Measurements from ENCODE around the gene APOC3. TPM values are rescaled to one million over a fixed set of nuclear protein-coding genes. Genes with fewer than 3 reads are reported as not detected.

Gene APOC3
- total and polyA plus RNA-seq, 2 donors from 2014 or later = 35.6 TPM; not detected in 1

- peaks cover 0 to 3% (median 0%) of the 10 kb centered on the region in 3 donors for H3K4me1 ChIP-seq (ENCODE audit: control insufficient read depth in 2 of 3, insufficient read depth in 2 of 3, low read depth in 1 of 3, low read length in 3 of 3)
- H3K9ac ChIP-seq (ENCODE audit: low read length in 3 of 3) = no peak overlapping the region
- intact Hi-C loops (cut with DNase I) = loop anchor here (10.0 kb wide), 1 partner anchor 231 kb away; no protein-coding TSS in a partner anchor
- H3K27me3 ChIP-seq (ENCODE audit: control insufficient read depth, insufficient read depth, low read length) = no peaks in the 10 kb centered on the region
- H3K4me3 ChIP-seq (ENCODE audit: low read length in 3 of 3) = no peak overlapping the region
- no peak overlapping the region for H3K27ac ChIP-seq (ENCODE audit: low read depth in 2 of 2, low read length in 2 of 2)
- FAIRE-seq (no peak), DNase-seq (no peak)
- no peak for TF ChIP-seq CTCF (IDR thresholded peaks at IDR 0.05; ENCODE audit: borderline replicate concordance, extremely low read depth, insufficient read depth)
- H3K36me3 ChIP-seq (ENCODE audit: control insufficient read depth in 2 of 3, insufficient read depth in 3 of 3, low read length in 3 of 3) = peaks cover 4 to 48% (median 32%) of the 10 kb centered on the region in 3 donors
- no peaks in the 10 kb centered on the region for H3K9me3 ChIP-seq (ENCODE audit: control insufficient read depth in 2 of 3, insufficient read depth in 1 of 3, low read length in 3 of 3)
Observed at GRCh38 chr11:116874251-116874650, 44.5 kb downstream of the APOC3 start.

- Histone ChIP-seq H3K4me1 (ENCODE audit: control insufficient read depth in 2 of 3, insufficient read depth in 2 of 3, low read depth in 1 of 3, low read length in 3 of 3) (peaks cover 0 to 3% (median 0%) of the 10 kb centered on the region in 3 donors), H3K27ac (ENCODE audit: low read depth in 2 of 2, low read length in 2 of 2) (no peak overlapping the region), H3K4me3 (ENCODE audit: low read length in 3 of 3) (no peak overlapping the region), H3K9me3 (ENCODE audit: control insufficient read depth in 2 of 3, insufficient read depth in 1 of 3, low read length in 3 of 3) (no peaks in the 10 kb centered on the region), H3K36me3 (ENCODE audit: control insufficient read depth in 2 of 3, insufficient read depth in 3 of 3, low read length in 3 of 3) (peaks cover 4 to 39% (median 27%) of the 10 kb centered on the region in 3 donors), H3K9ac (ENCODE audit: low read length in 3 of 3) (no peak overlapping the region), H3K27me3 (ENCODE audit: control insufficient read depth, insufficient read depth, low read length) (no peaks in the 10 kb centered on the region)
- FAIRE-seq (no peak), DNase-seq (no peak)
- intact Hi-C loops (cut with DNase I) = loop anchor here (10.0 kb wide), 1 partner anchor 230 kb away; no protein-coding TSS in a partner anchor
- no peak for TF ChIP-seq CTCF (IDR thresholded peaks at IDR 0.05; ENCODE audit: borderline replicate concordance, extremely low read depth, insufficient read depth)
Observed at GRCh38 chr11:116875194-116875593, 45.5 kb downstream of the APOC3 start.

GRCh38 chr11:116876656-116877055 lies 46.9 kb downstream of the APOC3 start:
- H3K9me3 ChIP-seq (ENCODE audit: control insufficient read depth in 2 of 3, insufficient read depth in 1 of 3, low read length in 3 of 3) = no peaks in the 10 kb centered on the region
- intact Hi-C loops (cut with DNase I) = loop anchor here (10.0 kb wide), 1 partner anchor 228 kb away; no protein-coding TSS in a partner anchor
- peaks cover 4 to 28% (median 28%) of the 10 kb centered on the region in 3 donors for H3K36me3 ChIP-seq (ENCODE audit: control insufficient read depth in 2 of 3, insufficient read depth in 3 of 3, low read length in 3 of 3)
- H3K27me3 ChIP-seq (ENCODE audit: control insufficient read depth, insufficient read depth, low read length) = no peaks in the 10 kb centered on the region
- no peak overlapping the region for H3K4me3 ChIP-seq (ENCODE audit: low read length in 3 of 3)
- FAIRE-seq (no peak), DNase-seq (no peak)
- TF ChIP-seq CTCF (IDR thresholded peaks at IDR 0.05; ENCODE audit: borderline replicate concordance, extremely low read depth, insufficient read depth) = no peak
- no peak overlapping the region for H3K9ac ChIP-seq (ENCODE audit: low read length in 3 of 3)
- peaks cover 0 to 3% (median 0%) of the 10 kb centered on the region in 3 donors for H3K4me1 ChIP-seq (ENCODE audit: control insufficient read depth in 2 of 3, insufficient read depth in 2 of 3, low read depth in 1 of 3, low read length in 3 of 3)
- no peak overlapping the region for H3K27ac ChIP-seq (ENCODE audit: low read depth in 2 of 2, low read length in 2 of 2)

Measured in kidney (tissue), 14 donors.